HepG2 (cell line): ENCODE results near the gene PSMA7. TPM values are rescaled to one million over a fixed set of nuclear protein-coding genes. Genes with fewer than 3 reads are reported as not detected.

Experiments
- BRF2 ChIP-seq: sonication (generic); formaldehyde crosslinking; IDR thresholded peaks from 2 replicates; pipeline ENCODE4 v1.8.1; 2022; ENCODE audit warnings: mild to moderate bottlenecking, missing genetic modification reagents
- DR1 ChIP-seq: sonication (generic); formaldehyde crosslinking; IDR thresholded peaks from 2 replicates; pipeline ENCODE4 v1.8.0; 2021; ENCODE audit warnings: mild to moderate bottlenecking, missing genetic modification reagents, inconsistent platforms
- DZIP1 ChIP-seq: sonication (generic); formaldehyde crosslinking; IDR thresholded peaks from 2 replicates; pipeline ENCODE4 v1.5.0; 2020; ENCODE audit warnings: mild to moderate bottlenecking, missing genetic modification reagents
- FOXO4 ChIP-seq: sonication (generic); formaldehyde crosslinking; conservative IDR thresholded peaks from 2 replicates; pipeline ENCODE4 v1.8.1; 2023; ENCODE audit warnings: missing genetic modification reagents
- GFI1 ChIP-seq: sonication (generic); formaldehyde crosslinking; IDR thresholded peaks from 2 replicates; pipeline ENCODE4 v1.5.0; 2020; ENCODE audit warnings: missing genetic modification reagents, mild to moderate bottlenecking, borderline replicate concordance
- KAT8 ChIP-seq: IDR thresholded peaks from 2 replicates; pipeline ENCODE4 v1.6.1; 2016; ENCODE audit warnings: missing genetic modification reagents, missing compliant biosample characterization
- KDM5B ChIP-seq: sonication (generic); formaldehyde crosslinking; IDR thresholded peaks from 2 replicates; pipeline ENCODE4 v1.4.0; 2020; ENCODE audit warnings: missing genetic modification reagents, mild to moderate bottlenecking, borderline replicate concordance
- MIER3 ChIP-seq: IDR thresholded peaks from 2 replicates; pipeline ENCODE4 v1.6.1; 2016; ENCODE audit warnings: missing compliant biosample characterization, borderline replicate concordance
- NR2C2 ChIP-seq: sonication (generic); formaldehyde crosslinking; IDR thresholded peaks from 2 replicates; pipeline ENCODE4 v1.4.0; 2020; ENCODE audit warnings: missing genetic modification reagents, mild to moderate bottlenecking, moderate library complexity, borderline replicate concordance
- PBX2 ChIP-seq: IDR thresholded peaks from 2 replicates; pipeline ENCODE4 v1.6.1; 2016; ENCODE audit warnings: control low read depth
- SP4 ChIP-seq: sonication (generic); formaldehyde crosslinking; IDR thresholded peaks from 2 replicates; pipeline ENCODE4 v1.8.1; 2023; ENCODE audit warnings: mild to moderate bottlenecking, missing genetic modification reagents
- SRY ChIP-seq: sonication (generic); formaldehyde crosslinking; IDR thresholded peaks from 2 replicates; pipeline ENCODE4 v1.8.0; 2022; ENCODE audit warnings: mild to moderate bottlenecking, missing genetic modification reagents
- TBX3 ChIP-seq: fragments of 450-650 bp; IDR thresholded peaks from 2 replicates; pipeline ENCODE4 v1.6.1; 2017; ENCODE audit warnings: antibody characterized with exemption, mild to moderate bottlenecking, inconsistent platforms, borderline replicate concordance
- TFDP2 ChIP-seq: sonication (generic); formaldehyde crosslinking; IDR thresholded peaks from 2 replicates; pipeline ENCODE4 v1.4.0; 2020; ENCODE audit warnings: missing genetic modification reagents
- ZEB1 ChIP-seq: IDR thresholded peaks from 2 replicates; pipeline ENCODE4 v1.6.1; 2012; ENCODE audit warnings: mild to moderate bottlenecking, low read depth, inconsistent platforms; ENCODE audit not compliant: insufficient replicate concordance
- ZFP90 ChIP-seq: sonication (generic); formaldehyde crosslinking; IDR thresholded peaks from 2 replicates; pipeline ENCODE4 v1.8.0; 2022; ENCODE audit warnings: missing genetic modification reagents, mild to moderate bottlenecking, inconsistent platforms, borderline replicate concordance
- ZNF235 ChIP-seq: sonication (generic); formaldehyde crosslinking; IDR thresholded peaks from 2 replicates; pipeline ENCODE4 v1.8.1; 2023; ENCODE audit warnings: mild to moderate bottlenecking, missing genetic modification reagents, borderline replicate concordance
- ZNF382 ChIP-seq: sonication (generic); formaldehyde crosslinking; IDR thresholded peaks from 2 replicates; pipeline ENCODE4 v1.5.0; 2020; ENCODE audit warnings: missing genetic modification reagents, mild to moderate bottlenecking, borderline replicate concordance
- ZNF501 ChIP-seq: sonication (generic); formaldehyde crosslinking; IDR thresholded peaks from 2 replicates; pipeline ENCODE4 v1.5.1; 2020; ENCODE audit warnings: mild to moderate bottlenecking, moderate library complexity, missing genetic modification reagents
- ZNF562 ChIP-seq: sonication (generic); formaldehyde crosslinking; IDR thresholded peaks from 2 replicates; pipeline ENCODE4 v1.8.0; 2022; ENCODE audit warnings: missing genetic modification reagents, borderline replicate concordance
- ZNF614 ChIP-seq: IDR thresholded peaks from 2 replicates; pipeline ENCODE4 v1.6.1; 2018; ENCODE audit warnings: missing biosample characterization, missing genetic modification reagents, inconsistent platforms, borderline replicate concordance
- ZNF616 ChIP-seq: sonication (generic); formaldehyde crosslinking; IDR thresholded peaks from 2 replicates; pipeline ENCODE4 v1.5.0; 2020; ENCODE audit warnings: low read depth, mild to moderate bottlenecking, missing genetic modification reagents
- ZNF790 ChIP-seq: sonication (generic); formaldehyde crosslinking; IDR thresholded peaks from 2 replicates; pipeline ENCODE4 v1.8.0; 2022; ENCODE audit warnings: missing genetic modification reagents, mild to moderate bottlenecking, borderline replicate concordance
- polyA plus RNA-seq, 8 experiments: library from polyadenylated mRNA; depleted of rRNA in 3 of 8; stranded (reverse) in 7 of 8; unstranded in 1 of 8; fragments of >200 nt; fragmentation: Illumina TruSeq in 4 of 8; extraction: Trizol in 4 of 8; gene quantifications; 2 replicates each; pipeline versions ENCODE4 v1.2.1 to v1.2.3, GENCODE V29; 2011 to 2016; ENCODE audit warnings: low read depth in 4 of 8, missing spikeins in 1 of 8, mixed read lengths in 1 of 8; ENCODE audit not compliant: insufficient read depth in 1 of 8
- total RNA-seq, 5 experiments: library from RNA; depleted of rRNA; stranded (reverse); fragments of >200 nt; fragmentation: Illumina TruSeq; extraction: Trizol; gene quantifications; 2 replicates each; pipeline ENCODE4 v1.2.3, GENCODE V29; 2016; ENCODE audit warnings: low read depth in 1 of 5

Gene PSMA7
- total and polyA plus RNA-seq, 2 of the 13 experiments (the other 11 are each of a cell fraction or from before 2014, with no cell fraction given): 531 to 631 TPM

GRCh38 chr20:62120365-62120762 is 22.8 kb downstream of the PSMA7 start (continued):
- no peak for TF ChIP-seq FOXO4
- TF ChIP-seq BRF2: no peak
- 0 out of 2 replicates have a peak, but pooled peaks have one; percentile 0 for TF ChIP-seq SP4 (CRISPR knock-in tag)
- 0 out of 2 replicates have a peak, but pooled peaks have one; percentile 30 for TF ChIP-seq KDM5B (CRISPR knock-in tag)
- no peak for TF ChIP-seq GFI1
- no peak for TF ChIP-seq ZNF790 (CRISPR knock-in tag)
- TF ChIP-seq DR1: no peak
- 0 out of 2 replicates have a peak, but pooled peaks have one; percentile 60 for TF ChIP-seq ZFP90
- TF ChIP-seq ZNF501 (CRISPR knock-in tag): no peak
- no peak for TF ChIP-seq KAT8
- no peak for TF ChIP-seq PBX2 (CRISPR knock-in tag)
- no peak for TF ChIP-seq ZNF614 (CRISPR knock-in tag)
- peak; percentile 79; the same call in 1 of the 2 replicates for TF ChIP-seq DZIP1 (CRISPR knock-in tag)
- peak; percentile 7; the same call in 1 of the 2 replicates for TF ChIP-seq SRY
- no peak for TF ChIP-seq ZNF616 (CRISPR knock-in tag)
- peak; percentile 45 for TF ChIP-seq ZEB1
- peak; percentile 87; the same call in 1 of the 2 replicates for TF ChIP-seq ZNF235 (CRISPR knock-in tag)
- TF ChIP-seq ZNF382 (CRISPR knock-in tag): no peak
- TF ChIP-seq ZNF562 (CRISPR knock-in tag): no peak
- TF ChIP-seq TFDP2: no peak
- no peak for TF ChIP-seq NR2C2 (CRISPR knock-in tag)
- TF ChIP-seq MIER3 (CRISPR knock-in tag): no peak
- no peak for TF ChIP-seq TBX3
